ENCODE data around the gene RNF227.
"Not testable (repeated sequence)": the region's sequence is repeated elsewhere in the genome, so short reads cannot be mapped to it uniquely, and the experiment has no call there.

RNF227 gene

DNA sequence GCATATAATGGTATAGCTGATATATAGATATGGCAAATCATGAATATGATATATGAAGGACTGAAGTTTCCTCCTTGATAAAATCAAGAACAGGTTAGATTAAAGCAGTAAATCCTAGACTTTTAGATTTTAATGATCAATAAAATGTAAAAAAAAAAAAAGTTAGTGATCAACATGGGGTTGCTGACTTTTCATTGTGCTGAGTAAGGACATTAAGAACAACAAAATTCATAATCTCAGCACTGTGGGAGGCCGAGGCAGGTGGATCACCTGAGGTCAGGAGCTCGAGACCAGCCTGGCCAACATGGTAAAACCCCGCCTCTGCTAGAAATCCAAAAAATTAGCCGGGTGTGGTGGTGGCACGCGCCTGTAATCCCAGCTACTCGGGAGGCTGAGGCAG, 37.9 kb downstream of the RNF227 start:
- DNase-seq = no peak
- Histone ChIP-seq H3K4me3 (ENCODE audit: low read depth, low read length) (no peak overlapping the region), H3K36me3 (peaks cover 5% of the 10 kb centered on the region; the same call in 1 of the 2 replicates), H3K9me3 (no peaks in the 10 kb centered on the region), H3K4me1 (peaks cover 3% of the 10 kb centered on the region; the same call in 1 of the 2 replicates), H3K27me3 (no peaks in the 10 kb centered on the region)
- TF ChIP-seq, protein P1, sequence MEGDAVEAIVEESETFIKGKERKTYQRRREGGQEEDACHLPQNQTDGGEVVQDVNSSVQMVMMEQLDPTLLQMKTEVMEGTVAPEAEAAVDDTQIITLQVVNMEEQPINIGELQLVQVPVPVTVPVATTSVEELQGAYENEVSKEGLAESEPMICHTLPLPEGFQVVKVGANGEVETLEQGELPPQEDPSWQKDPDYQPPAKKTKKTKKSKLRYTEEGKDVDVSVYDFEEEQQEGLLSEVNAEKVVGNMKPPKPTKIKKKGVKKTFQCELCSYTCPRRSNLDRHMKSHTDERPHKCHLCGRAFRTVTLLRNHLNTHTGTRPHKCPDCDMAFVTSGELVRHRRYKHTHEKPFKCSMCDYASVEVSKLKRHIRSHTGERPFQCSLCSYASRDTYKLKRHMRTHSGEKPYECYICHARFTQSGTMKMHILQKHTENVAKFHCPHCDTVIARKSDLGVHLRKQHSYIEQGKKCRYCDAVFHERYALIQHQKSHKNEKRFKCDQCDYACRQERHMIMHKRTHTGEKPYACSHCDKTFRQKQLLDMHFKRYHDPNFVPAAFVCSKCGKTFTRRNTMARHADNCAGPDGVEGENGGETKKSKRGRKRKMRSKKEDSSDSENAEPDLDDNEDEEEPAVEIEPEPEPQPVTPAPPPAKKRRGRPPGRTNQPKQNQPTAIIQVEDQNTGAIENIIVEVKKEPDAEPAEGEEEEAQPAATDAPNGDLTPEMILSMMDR (IDR thresholded peaks at IDR 0.05; ENCODE audit: low read depth, low read length) = no peak

DNA sequence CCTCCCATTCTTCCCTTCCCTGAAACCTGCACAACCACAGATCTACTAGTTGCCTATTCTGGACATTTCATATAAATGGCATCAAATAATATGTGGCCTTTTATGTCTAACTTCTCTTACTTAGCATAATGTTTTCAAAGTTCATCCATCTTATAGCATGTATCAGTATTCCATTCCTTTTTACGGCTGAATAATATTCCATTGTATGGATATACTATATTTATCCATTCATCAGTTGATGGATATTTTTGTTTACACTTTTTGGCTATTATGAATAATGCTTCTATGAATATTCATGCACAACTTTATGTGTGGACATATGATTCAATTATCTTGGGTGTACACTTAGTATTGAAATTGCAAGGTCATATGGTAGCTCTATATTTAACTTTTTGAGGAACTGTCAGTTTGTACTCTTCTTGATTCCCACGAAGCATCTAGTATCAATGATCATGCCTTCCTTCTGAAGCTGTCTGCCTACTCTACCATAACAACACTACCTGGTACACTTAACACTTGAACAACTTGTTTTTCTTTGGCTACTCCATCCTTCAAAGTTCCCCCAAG, 40.2 kb downstream of the RNF227 start:
- Histone ChIP-seq H3K4me1 (no peaks in the 10 kb centered on the region), H3K27me3 (no peaks in the 10 kb centered on the region), H3K4me3 (ENCODE audit: low read depth, low read length) (no peak overlapping the region), H3K9me3 (no peaks in the 10 kb centered on the region), H3K36me3 (peaks cover 5% of the 10 kb centered on the region; the same call in 1 of the 2 replicates)
- DNase-seq = no peak
- TF ChIP-seq, protein P1 (IDR thresholded peaks at IDR 0.05; ENCODE audit: low read depth, low read length) = no peak

DNA sequence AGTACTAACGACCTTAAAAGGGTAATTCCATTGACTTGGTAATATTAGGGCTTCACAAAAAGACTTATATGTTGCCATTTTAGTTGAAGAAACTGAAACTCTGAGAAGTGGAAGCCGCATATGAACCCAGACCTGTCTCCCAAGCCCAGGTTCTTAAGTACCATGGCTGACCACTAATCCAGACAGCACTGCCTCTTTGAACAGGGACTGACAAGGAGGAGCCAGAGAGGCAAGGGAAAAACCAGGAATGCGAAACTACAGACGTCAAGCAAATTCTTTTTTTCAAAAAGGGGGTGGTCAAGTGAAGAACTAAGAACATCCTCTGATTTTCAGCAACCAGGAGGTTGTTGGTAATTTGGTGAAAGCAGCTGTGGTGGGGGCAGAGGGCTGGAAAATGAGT, 43.0 kb downstream of the RNF227 start:
- DNase-seq = no peak
- no peaks in the 10 kb centered on the region for H3K36me3 ChIP-seq

DNA sequence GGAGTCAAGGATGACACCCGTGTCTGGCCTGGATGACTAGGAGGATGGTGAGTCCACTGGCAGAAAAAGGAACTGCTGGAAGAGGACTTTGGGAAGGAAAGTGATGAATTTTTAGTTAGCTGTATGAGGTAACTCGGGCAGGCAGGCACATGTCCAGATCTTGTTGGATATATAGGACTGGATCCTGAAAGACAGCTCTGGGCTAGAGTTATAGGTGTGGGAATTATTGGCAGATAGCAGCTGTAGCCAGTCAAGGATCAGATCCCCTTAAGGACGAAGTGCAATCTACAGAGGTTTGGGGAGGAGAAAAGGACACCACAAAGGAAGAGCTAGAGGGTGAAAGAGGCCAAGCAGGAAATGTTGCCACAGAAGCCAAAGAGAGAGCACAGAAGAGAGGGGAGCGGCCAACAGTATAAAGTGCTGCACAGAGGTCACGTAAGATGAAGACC, 48.2 kb downstream of the RNF227 start:
- Histone ChIP-seq H3K4me1 (no peaks in the 10 kb centered on the region), H3K36me3 (no peaks in the 10 kb centered on the region), H3K9me3 (no peaks in the 10 kb centered on the region), H3K4me3 (ENCODE audit: low read depth, low read length) (no peak overlapping the region), H3K27me3 (no peaks in the 10 kb centered on the region)
- TF ChIP-seq, protein P1 (IDR thresholded peaks at IDR 0.05; ENCODE audit: low read depth, low read length) = no peak
- DNase-seq = no peak

More for the DNA sequence above, 43.0 kb downstream of the RNF227 start:
- H3K27me3 ChIP-seq = no peaks in the 10 kb centered on the region
- TF ChIP-seq, protein P1 (IDR thresholded peaks at IDR 0.05; ENCODE audit: low read depth, low read length) = no peak
- H3K4me1 ChIP-seq = no peaks in the 10 kb centered on the region
- no peaks in the 10 kb centered on the region for H3K9me3 ChIP-seq
- no peak overlapping the region for H3K4me3 ChIP-seq (ENCODE audit: low read depth, low read length)

DNA sequence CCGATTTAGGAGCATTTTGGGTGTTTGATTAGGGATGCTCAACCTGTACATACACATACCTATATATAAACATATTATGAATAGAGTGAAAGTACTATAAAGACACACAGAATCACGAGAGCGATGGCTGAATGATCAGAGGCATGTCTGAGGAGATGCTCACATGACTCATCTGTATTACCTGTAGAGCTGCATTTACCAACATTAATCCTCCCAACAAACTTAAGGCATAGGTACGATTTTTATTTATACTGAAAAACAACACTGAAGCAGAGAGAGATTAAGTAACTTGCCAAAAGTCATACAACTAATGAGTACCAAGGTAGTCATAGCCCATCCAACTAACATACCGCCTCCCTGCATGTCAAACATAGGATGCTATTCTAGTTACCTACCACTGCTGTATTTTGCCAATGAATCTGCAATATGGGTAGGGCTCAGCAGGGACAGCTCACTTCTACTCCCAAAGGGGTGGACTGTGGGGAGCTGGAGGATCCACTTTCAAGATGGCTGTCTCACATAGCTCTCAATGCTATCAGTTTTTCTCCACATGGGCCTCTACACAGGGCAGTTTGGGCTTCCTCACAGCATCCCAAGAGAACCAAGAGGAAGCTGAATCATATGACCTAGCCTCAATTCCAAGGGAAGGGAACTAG, 51.0 kb downstream of the RNF227 start:
- H3K9me3 ChIP-seq = no peaks in the 10 kb centered on the region
- TF ChIP-seq, protein P1 (IDR thresholded peaks at IDR 0.05; ENCODE audit: low read depth, low read length) = no peak
- no peaks in the 10 kb centered on the region for H3K27me3 ChIP-seq
- no peaks in the 10 kb centered on the region for H3K36me3 ChIP-seq
- H3K4me3 ChIP-seq (ENCODE audit: low read depth, low read length) = no peak overlapping the region
- no peak for DNase-seq
- H3K4me1 ChIP-seq = no peaks in the 10 kb centered on the region

DNA sequence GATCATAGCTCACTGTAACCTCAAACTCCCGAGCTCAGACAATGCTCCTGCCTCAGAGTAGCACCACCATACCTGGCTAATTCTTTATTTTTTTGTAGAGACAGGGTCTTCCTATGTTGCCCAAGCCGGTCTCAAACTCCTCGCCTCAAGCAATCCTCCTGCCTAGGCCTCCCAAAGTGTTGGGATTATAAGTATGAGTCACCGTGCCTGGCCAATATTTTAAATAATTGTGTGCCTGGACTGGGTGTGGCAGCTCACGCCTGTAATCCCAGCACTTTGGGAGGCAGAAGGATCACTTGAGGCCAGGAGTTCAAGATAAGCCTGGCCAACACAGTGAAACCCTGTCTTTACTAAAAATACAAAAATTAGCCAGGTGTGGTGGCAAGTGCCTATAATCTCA, 51.7 kb downstream of the RNF227 start:
- H3K9me3 ChIP-seq; H3K36me3 ChIP-seq; H3K27me3 ChIP-seq; DNase-seq; H3K4me1 ChIP-seq; H3K4me3 ChIP-seq (ENCODE audit: low read depth, low read length): not testable (repeated sequence)

Measured in BE2C (cell line).